GM12873 (cell line): ENCODE measurements around the gene TMSB15B.
"Not testable (repeated sequence)": the region's sequence is repeated elsewhere in the genome, so short reads cannot be mapped to it uniquely, and the experiment has no call there.

Experiments used
- CTCF ChIP-seq: IDR thresholded peaks from 2 replicates; pipeline ENCODE4 v1.5.1; 2012; ENCODE audit warnings: low read depth, mild to moderate bottlenecking, moderate library complexity, low read length, control low read depth; ENCODE audit not compliant: insufficient read depth; ENCODE audit errors: missing control alignments

TMSB15B gene

GRCh38 chrX:103962411-103963278 lies at the start of gene TMSB15B:
Gene TMSB15B (plus strand): TSS chrX:103962627.
- not testable (repeated sequence) for TF ChIP-seq CTCF

- no peak for TF ChIP-seq CTCF
Observed at GRCh38 chrX:103913356-103914020, 48.9 kb upstream of the TMSB15B start.

- TF ChIP-seq CTCF = peak; percentile 63
Observed at GRCh38 chrX:103918050-103918449, 44.4 kb upstream of the TMSB15B start.

GRCh38 chrX:103918571-103919269 lies 43.7 kb upstream of the TMSB15B start:
- TF ChIP-seq CTCF = no peak

- TF ChIP-seq CTCF = peak; percentile 48
Observed at GRCh38 chrX:103919270-103919637, 43.2 kb upstream of the TMSB15B start.

GRCh38 chrX:103927030-103927429 lies 35.4 kb upstream of the TMSB15B start:
- TF ChIP-seq CTCF = no peak

GRCh38 chrX:103927633-103928032 lies 34.8 kb upstream of the TMSB15B start:
- TF ChIP-seq CTCF = no peak
